GM23248 (cell line): ENCODE data around the gene PPID. TPM values are rescaled to one million over a fixed set of nuclear protein-coding genes. Genes with fewer than 3 reads are reported as not detected.

Source experiments
- DNase-seq: peaks from one replicate; pipeline ENCODE4 v3.0.0-alpha.2; 2015
- H2AFZ ChIP-seq: fragments of 200-600 bp; sonication (generic); 2 replicates; pipeline ENCODE4 v1.6.1; 2016; ENCODE audit warnings: antibody characterized with exemption
- H3F3A ChIP-seq: fragments of 200-600 bp; sonication (generic); 2 replicates; pipeline ENCODE4 v1.6.1; 2016; ENCODE audit warnings: mild to moderate bottlenecking, antibody characterized with exemption, mixed run types; ENCODE audit not compliant: insufficient read depth
- H3K27ac ChIP-seq: fragments of 200-600 bp; sonication (generic); 2 replicates; pipeline ENCODE4 v1.5.1; 2016; ENCODE audit warnings: mild to moderate bottlenecking
- H3K27me3 ChIP-seq: fragments of 200-600 bp; sonication (generic); replicated peaks from 2 replicates; pipeline ENCODE4 v1.6.1; 2016; ENCODE audit warnings: mild to moderate bottlenecking; ENCODE audit not compliant: insufficient read depth
- H3K36me3 ChIP-seq: fragments of 200-600 bp; sonication (generic); 2 replicates; pipeline ENCODE4 v1.6.1; 2016; ENCODE audit warnings: low read depth, mild to moderate bottlenecking
- H3K4me1 ChIP-seq: fragments of 200-600 bp; sonication (generic); 2 replicates; pipeline ENCODE4 v1.6.1; 2016; ENCODE audit warnings: mild to moderate bottlenecking; ENCODE audit not compliant: insufficient read depth
- H3K4me2 ChIP-seq: fragments of 200-600 bp; sonication (generic); one replicate; pipeline ENCODE4 v1.6.1; 2016; ENCODE audit warnings: mild to moderate bottlenecking; ENCODE audit not compliant: unreplicated experiment
- H3K4me3 ChIP-seq: fragments of 200-600 bp; sonication (generic); 2 replicates; pipeline ENCODE4 v1.5.1; 2016; ENCODE audit warnings: mild to moderate bottlenecking
- H3K79me2 ChIP-seq: fragments of 200-600 bp; sonication (generic); 2 replicates; pipeline ENCODE4 v1.6.1; 2016; ENCODE audit warnings: mild to moderate bottlenecking; ENCODE audit not compliant: insufficient read depth
- H3K9ac ChIP-seq: fragments of 200-600 bp; sonication (generic); 2 replicates; pipeline ENCODE4 v1.6.1; 2016; ENCODE audit warnings: mild to moderate bottlenecking
- H3K9me2 ChIP-seq: fragments of 200-600 bp; sonication (generic); 2 replicates; pipeline ENCODE4 v1.6.1; 2016; ENCODE audit warnings: mixed run types, mild to moderate bottlenecking, moderate library complexity; ENCODE audit not compliant: insufficient read depth
- H3K9me3 ChIP-seq: fragments of 200-600 bp; sonication (generic); one replicate; pipeline ENCODE4 v1.6.1; 2017; ENCODE audit warnings: low read depth
- H4K20me1 ChIP-seq: fragments of 200-600 bp; sonication (generic); 2 replicates; pipeline ENCODE4 v1.6.0; 2016; ENCODE audit not compliant: insufficient read depth
- EZH2 ChIP-seq: fragments of 200-600 bp; sonication (generic); IDR thresholded peaks from 2 replicates; pipeline ENCODE4 v1.6.1; 2018; ENCODE audit warnings: antibody characterized with exemption, mild to moderate bottlenecking; ENCODE audit not compliant: insufficient read depth, poor library complexity, severe bottlenecking
- EZH2phosphoT487 ChIP-seq: fragments of 200-600 bp; sonication (generic); IDR thresholded peaks from 2 replicates; pipeline ENCODE4 v1.6.1; 2018; ENCODE audit warnings: antibody characterized with exemption, moderate library complexity, mild to moderate bottlenecking, low read depth; ENCODE audit not compliant: insufficient read depth
- whole genome bisulfite sequencing, 2 experiments: methylation state at CpG; one replicate each; pipeline ENCODE4 v1.1.6; 2015 to 2017; ENCODE audit warnings: low lambda C conversion rate in 2 of 2, low coverage in 1 of 2; ENCODE audit errors: missing lambda C conversion rate in 2 of 2; 5-methylcytosine and 5-hydroxymethylcytosine counted together
- in situ Hi-C: fragments of 300-500 bp; cut with MboI; formaldehyde crosslinking; loops from 2 replicates; pipeline ENCODE4 v1.15.0; 2020
- polyA plus RNA-seq: library from polyadenylated mRNA; unstranded; fragments of >200 nt; fragmentation: Nextera tagmentation; extraction: Ambion mirVana; gene quantifications from 2 replicates; pipeline ENCODE4 v1.2.1, GENCODE V29; 2016
- total RNA-seq: library from RNA; depleted of rRNA; stranded (reverse); fragments of >200 nt; shearing (Covaris generic); gene quantifications from 2 replicates; pipeline ENCODE4 v1.2.3, GENCODE V29; 2014

The PPID gene
- total and polyA plus RNA-seq, 2 experiments from 2014 or later, result 29.1 to 37.0 TPM

- no peaks in the 10 kb centered on the region for H3K9me3 ChIP-seq
- H3K4me2 ChIP-seq, result no peak overlapping the region
- H2AFZ ChIP-seq, result no peak overlapping the region
- TF ChIP-seq EZH2 (no peak), EZH2phosphoT487 (no peak)
- no peaks in the 10 kb centered on the region for H3F3A ChIP-seq
- H3K4me3 ChIP-seq, result no peak overlapping the region
- in situ Hi-C loops, result no loop called here
- no peaks in the 10 kb centered on the region for H4K20me1 ChIP-seq
- WGBS, 2 experiments, result 58 to 67% methylated on average over 1 of the region's 1 CpG
- no peaks in the 10 kb centered on the region for H3K9me2 ChIP-seq
- H3K27me3 ChIP-seq, result peaks cover 9% of the 10 kb centered on the region; the same call in 1 of the 2 replicates
- no peaks in the 10 kb centered on the region for H3K36me3 ChIP-seq
- DNase-seq, result no peak
- no peaks in the 10 kb centered on the region for H3K4me1 ChIP-seq
- no peaks in the 10 kb centered on the region for H3K79me2 ChIP-seq
- no peak overlapping the region for H3K9ac ChIP-seq
- H3K27ac ChIP-seq, result no peak overlapping the region
Measured at GRCh38 chr4:158728236-158728635, 5.0 kb upstream of the PPID start.

DNA sequence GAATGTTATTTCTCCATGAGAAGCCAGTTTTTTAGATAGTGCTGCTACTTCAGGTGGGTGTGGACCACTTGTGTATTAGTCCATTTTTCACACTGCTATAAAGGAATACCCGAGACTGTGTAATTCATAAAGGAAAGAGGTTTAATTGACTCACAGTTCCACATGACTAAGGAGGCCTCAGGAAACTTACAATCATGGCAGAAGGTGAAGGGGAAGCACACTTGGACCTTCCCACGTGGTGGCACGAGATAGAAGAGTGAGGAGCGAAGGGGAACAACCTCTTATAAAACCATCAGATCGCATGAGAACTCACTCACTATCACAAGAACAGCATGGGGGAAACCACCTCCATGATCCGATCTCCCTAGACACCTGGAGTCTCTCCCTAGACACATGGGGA, 3.4 kb upstream of the PPID start:
- Histone ChIP-seq H3K9me3 (no peaks in the 10 kb centered on the region), H3F3A (no peaks in the 10 kb centered on the region), H3K4me1 (peaks cover 7% of the 10 kb centered on the region), H3K79me2 (peaks cover 14% of the 10 kb centered on the region), H3K9ac (no peak overlapping the region), H3K27me3 (peaks cover 9% of the 10 kb centered on the region; the same call in 1 of the 2 replicates), H3K9me2 (no peaks in the 10 kb centered on the region), H3K4me3 (no peak overlapping the region), H2AFZ (no peak overlapping the region), H3K4me2 (no peak overlapping the region), H3K36me3 (no peaks in the 10 kb centered on the region), H4K20me1 (no peaks in the 10 kb centered on the region), H3K27ac (no peak overlapping the region)
- in situ Hi-C loops, result no loop called here
- DNase-seq, result no peak
- no peak for TF ChIP-seq EZH2
- no peak for TF ChIP-seq EZH2phosphoT487
- 81 to 82% methylated on average over 6 of the region's 6 CpGs for WGBS, 2 experiments

GRCh38 chr4:158724637-158725036, 1.4 kb upstream of the PPID start:
- DNase-seq, result no peak
- WGBS, 2 experiments, result 89% methylated on average over 4 of the region's 4 CpGs
- Histone ChIP-seq H3K27ac (no peak overlapping the region), H3K36me3 (peaks cover 3% of the 10 kb centered on the region; the same call in 1 of the 2 replicates), H3K4me1 (peaks cover 10% of the 10 kb centered on the region), H3F3A (no peaks in the 10 kb centered on the region), H3K4me2 (no peak overlapping the region), H4K20me1 (no peaks in the 10 kb centered on the region), H2AFZ (peak overlapping the region; percentile 91; the same call in 1 of the 2 replicates), H3K79me2 (peaks cover 28% of the 10 kb centered on the region), H3K9me2 (no peaks in the 10 kb centered on the region), H3K9ac (no peak overlapping the region), H3K4me3 (no peak overlapping the region), H3K9me3 (no peaks in the 10 kb centered on the region), H3K27me3 (peaks cover 9% of the 10 kb centered on the region; the same call in 1 of the 2 replicates)
- TF ChIP-seq EZH2phosphoT487 (no peak), EZH2 (no peak)
- in situ Hi-C loops, result no loop called here

GRCh38 chr4:158722291-158722916, 792 bp downstream of the PPID start:
- Histone ChIP-seq H3K79me2 (peaks cover 28% of the 10 kb centered on the region), H3K9ac (peak overlapping the region; percentile 93), H3K36me3 (peaks cover 10% of the 10 kb centered on the region), H3K27me3 (no peaks in the 10 kb centered on the region), H3K27ac (peak overlapping the region; percentile 90), H2AFZ (peak overlapping the region; percentile 91), H3K4me2 (peak overlapping the region; percentile 91), H3K4me1 (peaks cover 10% of the 10 kb centered on the region), H3K9me2 (no peaks in the 10 kb centered on the region), H4K20me1 (no peaks in the 10 kb centered on the region), H3F3A (no peaks in the 10 kb centered on the region), H3K9me3 (no peaks in the 10 kb centered on the region), H3K4me3 (peak overlapping the region; percentile 90)
- WGBS, 2 experiments, result 10 to 13% methylated on average over 16 of the region's 16 CpGs
- TF ChIP-seq EZH2 (no peak), EZH2phosphoT487 (no peak)
- in situ Hi-C loops, result no loop called here
- peak; percentile 75 for DNase-seq
